ENCODE measurements around the gene FAM234B. TPM values are rescaled to one million over a fixed set of nuclear protein-coding genes. Genes with fewer than 3 reads are reported as not detected.
"Not testable (repeated sequence)": the region's sequence is repeated elsewhere in the genome, so short reads cannot be mapped to it uniquely, and the experiment has no call there.

Gene FAM234B
- total RNA-seq, 1 experiment from 2014 or later: 5.6 TPM

DNA sequence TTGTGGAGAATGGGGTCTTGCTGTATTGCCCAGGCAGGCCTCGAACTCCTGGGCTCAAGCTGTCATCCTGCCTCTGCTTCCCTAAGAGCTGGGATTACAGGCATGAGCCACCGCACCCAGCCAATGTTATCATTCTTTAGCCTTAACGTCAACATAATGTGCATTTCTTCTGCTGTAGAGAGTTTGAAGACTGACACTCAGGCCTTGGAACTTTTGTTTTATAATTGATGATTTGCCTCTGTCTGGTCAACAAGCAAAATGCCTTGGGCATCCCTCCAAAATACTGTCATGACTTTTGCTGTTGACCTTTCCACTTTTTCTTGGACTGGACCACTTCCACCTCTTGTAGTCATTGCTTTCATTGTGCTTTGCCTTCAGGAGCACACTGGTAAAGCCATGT, 29.0 kb downstream of the FAM234B start:
- H3K9me2 ChIP-seq (replicated peaks; ENCODE audit: insufficient read depth, low read length): no peaks in the 10 kb centered on the region
- no peaks in the 10 kb centered on the region for H3K4me1 ChIP-seq (ENCODE audit: low read length)
- H3K36me3 ChIP-seq (ENCODE audit: insufficient read depth, low read length): no peaks in the 10 kb centered on the region
- H3K9me3 ChIP-seq (ENCODE audit: low read length): no peaks in the 10 kb centered on the region
- no peak for DNase-seq
- H3K9ac ChIP-seq (ENCODE audit: low read length): no peak overlapping the region
- H2AFZ ChIP-seq (ENCODE audit: low read length): no peak overlapping the region
- H3K27ac ChIP-seq (ENCODE audit: low read length): no peak overlapping the region
- H4K20me1 ChIP-seq (ENCODE audit: insufficient read depth, low read depth, low read length): no peaks in the 10 kb centered on the region
- H3K79me2 ChIP-seq (ENCODE audit: low read length): no peaks in the 10 kb centered on the region
- H3K27me3 ChIP-seq (ENCODE audit: low read length): no peaks in the 10 kb centered on the region
- H3K4me3 ChIP-seq (ENCODE audit: low read length): no peak overlapping the region
- no peak overlapping the region for H3K4me2 ChIP-seq (ENCODE audit: low read depth, low read length, poor library complexity, severe bottlenecking)

DNA sequence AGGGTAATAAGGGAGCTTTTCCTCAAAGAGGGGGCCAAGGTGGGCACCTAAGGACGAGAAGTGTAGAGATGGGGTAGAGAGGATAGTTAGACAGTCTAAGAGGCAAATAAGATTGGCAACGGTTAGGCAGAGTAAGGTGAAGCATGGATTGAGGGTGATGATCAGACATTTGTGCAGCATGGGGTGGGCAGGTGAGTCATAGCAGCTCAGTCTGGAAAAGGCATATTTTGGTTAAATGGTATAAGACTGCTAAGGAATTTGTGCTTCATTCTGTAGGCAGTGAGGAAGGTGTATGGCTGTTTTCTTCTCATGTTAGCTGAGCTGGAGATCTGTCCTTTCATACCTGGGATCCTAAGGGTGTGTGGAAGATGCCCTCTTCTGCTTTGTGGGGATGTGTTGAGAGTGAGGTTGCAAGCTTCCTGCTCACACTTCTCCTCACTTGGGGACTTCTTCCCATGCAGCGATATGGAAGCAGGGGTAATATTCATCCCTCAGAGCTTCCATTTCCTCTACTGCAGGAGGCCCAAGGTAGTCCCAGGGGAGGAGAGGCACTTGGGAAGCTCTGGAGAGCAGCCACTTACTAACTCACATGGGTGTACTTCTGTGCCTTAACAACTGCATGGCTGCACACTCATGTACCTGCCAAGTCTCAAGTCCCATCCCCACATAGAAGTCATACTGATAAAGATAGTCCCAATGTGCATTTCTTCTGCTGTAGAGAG, 30.4 kb downstream of the FAM234B start:
- Histone ChIP-seq H3K79me2 (ENCODE audit: low read length) (no peaks in the 10 kb centered on the region), H3K4me1 (ENCODE audit: low read length) (no peaks in the 10 kb centered on the region), H3K9me2 (replicated peaks; ENCODE audit: insufficient read depth, low read length) (no peaks in the 10 kb centered on the region), H3K27ac (ENCODE audit: low read length) (no peak overlapping the region), H3K4me2 (ENCODE audit: low read depth, low read length, poor library complexity, severe bottlenecking) (no peak overlapping the region), H2AFZ (ENCODE audit: low read length) (no peak overlapping the region), H3K36me3 (ENCODE audit: insufficient read depth, low read length) (no peaks in the 10 kb centered on the region), H3K4me3 (ENCODE audit: low read length) (no peak overlapping the region), H3K27me3 (ENCODE audit: low read length) (no peaks in the 10 kb centered on the region), H3K9ac (ENCODE audit: low read length) (no peak overlapping the region), H4K20me1 (ENCODE audit: insufficient read depth, low read depth, low read length) (no peaks in the 10 kb centered on the region), H3K9me3 (ENCODE audit: low read length) (no peaks in the 10 kb centered on the region)
- no peak for DNase-seq

DNA sequence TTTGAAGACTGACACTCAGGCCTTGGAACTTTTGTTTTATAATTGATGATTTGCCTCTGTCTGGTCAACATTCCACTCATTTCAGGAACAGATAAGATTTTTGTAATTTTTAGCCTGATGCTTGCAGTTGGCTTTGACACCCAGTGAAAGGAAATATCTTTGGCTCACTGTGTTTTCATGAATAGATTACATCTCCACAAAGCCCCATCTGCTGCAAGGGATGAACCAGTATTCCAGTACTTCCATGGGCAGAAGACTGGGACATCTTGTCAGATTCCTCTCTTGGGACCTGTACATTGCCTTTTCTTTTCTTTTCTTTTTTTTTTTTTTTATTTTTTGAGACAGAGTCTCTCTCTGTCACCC, 30.9 kb downstream of the FAM234B start:
- no peak overlapping the region for H3K4me2 ChIP-seq (ENCODE audit: low read depth, low read length, poor library complexity, severe bottlenecking)
- H3K4me1 ChIP-seq (ENCODE audit: low read length): no peaks in the 10 kb centered on the region
- no peaks in the 10 kb centered on the region for H3K27me3 ChIP-seq (ENCODE audit: low read length)
- DNase-seq: no peak
- H3K27ac ChIP-seq (ENCODE audit: low read length): no peak overlapping the region
- no peaks in the 10 kb centered on the region for H3K79me2 ChIP-seq (ENCODE audit: low read length)
- H3K9me3 ChIP-seq (ENCODE audit: low read length): no peaks in the 10 kb centered on the region
- H3K9me2 ChIP-seq (replicated peaks; ENCODE audit: insufficient read depth, low read length): no peaks in the 10 kb centered on the region
- no peak overlapping the region for H3K4me3 ChIP-seq (ENCODE audit: low read length)
- H2AFZ ChIP-seq (ENCODE audit: low read length): no peak overlapping the region
- H3K36me3 ChIP-seq (ENCODE audit: insufficient read depth, low read length): no peaks in the 10 kb centered on the region
- no peak overlapping the region for H3K9ac ChIP-seq (ENCODE audit: low read length)
- no peaks in the 10 kb centered on the region for H4K20me1 ChIP-seq (ENCODE audit: insufficient read depth, low read depth, low read length)

DNA sequence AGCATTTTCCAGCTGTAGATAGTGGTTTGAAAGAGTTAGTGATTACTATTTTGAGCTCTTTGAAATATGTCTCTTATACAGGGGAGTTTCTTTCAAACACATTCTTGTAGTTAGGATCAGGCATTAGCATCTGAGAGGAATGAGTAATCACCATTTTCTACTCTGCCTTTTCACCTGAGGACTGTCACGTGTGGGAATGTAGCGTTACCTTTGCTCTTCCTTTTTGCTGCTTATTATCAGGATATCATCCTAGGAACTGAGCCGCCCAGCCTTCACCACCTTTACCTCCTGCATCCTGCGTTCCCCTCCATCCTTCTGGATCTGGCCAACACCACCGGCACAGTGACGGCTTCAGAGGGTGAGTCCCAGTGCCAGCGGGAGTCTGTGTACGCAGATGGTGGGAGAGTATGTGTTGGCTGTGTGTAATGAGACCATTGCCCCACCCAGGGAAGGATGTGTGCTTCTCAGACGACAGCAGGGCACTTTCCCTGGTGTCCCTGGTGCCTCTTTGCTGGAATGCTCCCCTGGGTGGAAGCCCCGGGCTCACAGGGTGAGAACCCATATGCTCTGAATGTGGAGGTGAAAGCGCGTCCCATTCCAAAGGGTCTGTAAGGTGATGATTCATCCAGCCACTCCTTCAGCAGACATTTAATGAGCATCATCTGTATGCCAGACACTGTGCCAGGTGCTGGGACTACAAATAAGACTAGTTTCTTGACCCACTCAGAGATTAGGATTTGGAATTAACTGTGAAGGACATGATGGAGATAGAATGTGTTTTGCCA, 31.8 kb downstream of the FAM234B start:
- Histone ChIP-seq H3K79me2 (ENCODE audit: low read length) (no peaks in the 10 kb centered on the region), H3K4me2 (ENCODE audit: low read depth, low read length, poor library complexity, severe bottlenecking) (no peak overlapping the region), H3K9ac (ENCODE audit: low read length) (no peak overlapping the region), H2AFZ (ENCODE audit: low read length) (no peak overlapping the region), H3K4me1 (ENCODE audit: low read length) (no peaks in the 10 kb centered on the region), H3K9me2 (replicated peaks; ENCODE audit: insufficient read depth, low read length) (no peaks in the 10 kb centered on the region), H3K4me3 (ENCODE audit: low read length) (no peak overlapping the region), H3K9me3 (ENCODE audit: low read length) (no peaks in the 10 kb centered on the region), H3K36me3 (ENCODE audit: insufficient read depth, low read length) (no peaks in the 10 kb centered on the region), H3K27me3 (ENCODE audit: low read length) (no peaks in the 10 kb centered on the region), H4K20me1 (ENCODE audit: insufficient read depth, low read depth, low read length) (no peaks in the 10 kb centered on the region), H3K27ac (ENCODE audit: low read length) (no peak overlapping the region)
- DNase-seq: no peak

DNA sequence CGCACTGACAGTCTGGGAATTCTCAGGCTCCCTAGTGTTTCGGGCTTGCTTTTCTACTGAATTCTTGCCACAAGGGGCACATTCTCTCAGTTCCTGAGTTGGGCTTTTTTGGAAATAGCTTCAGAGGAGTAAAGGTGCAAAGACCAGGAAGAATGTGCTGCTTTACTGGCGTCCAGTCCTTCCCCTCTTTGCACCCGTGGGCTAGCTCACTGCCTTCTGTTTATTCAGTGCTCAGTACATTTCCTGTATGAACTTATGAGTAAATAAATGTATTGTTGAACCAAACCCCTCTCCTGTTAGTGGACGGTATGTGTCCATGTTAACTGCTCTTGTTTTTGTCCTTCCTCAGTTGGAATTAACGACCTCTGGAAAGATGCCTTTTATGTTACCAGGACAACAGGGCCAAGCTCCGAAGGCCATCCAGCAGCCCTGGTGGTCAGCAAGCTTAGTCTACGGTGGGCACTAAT, 35.3 kb downstream of the FAM234B start:
- Histone ChIP-seq H4K20me1 (ENCODE audit: insufficient read depth, low read depth, low read length) (no peaks in the 10 kb centered on the region), H2AFZ (ENCODE audit: low read length) (no peak overlapping the region), H3K9me3 (ENCODE audit: low read length) (no peaks in the 10 kb centered on the region), H3K4me1 (ENCODE audit: low read length) (no peaks in the 10 kb centered on the region), H3K27ac (ENCODE audit: low read length) (no peak overlapping the region), H3K79me2 (ENCODE audit: low read length) (no peaks in the 10 kb centered on the region), H3K36me3 (ENCODE audit: insufficient read depth, low read length) (no peaks in the 10 kb centered on the region), H3K9ac (ENCODE audit: low read length) (no peak overlapping the region), H3K9me2 (replicated peaks; ENCODE audit: insufficient read depth, low read length) (no peaks in the 10 kb centered on the region), H3K27me3 (ENCODE audit: low read length) (no peaks in the 10 kb centered on the region), H3K4me2 (ENCODE audit: low read depth, low read length, poor library complexity, severe bottlenecking) (no peak overlapping the region), H3K4me3 (ENCODE audit: low read length) (no peak overlapping the region)
- no peak for DNase-seq

DNA sequence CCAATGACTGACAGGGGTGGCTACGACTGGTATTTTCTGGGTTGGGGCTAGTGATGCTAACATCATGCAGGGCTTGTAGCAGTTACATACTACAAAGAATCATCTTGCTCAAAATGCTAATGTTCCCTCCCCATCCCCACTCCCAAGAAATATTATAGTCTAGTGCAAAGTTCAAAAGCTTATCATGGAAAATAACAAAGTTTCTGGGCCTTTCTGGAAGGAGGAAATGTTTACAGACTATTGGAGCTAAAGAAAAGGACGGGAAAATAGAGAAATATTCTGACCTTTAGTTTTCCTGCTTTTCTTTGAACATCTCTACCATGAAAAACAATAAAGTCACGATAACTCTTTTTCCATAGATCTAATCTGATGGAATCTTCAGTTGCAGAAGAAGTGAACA, 36.1 kb downstream of the FAM234B start:
- Histone ChIP-seq H2AFZ (ENCODE audit: low read length) (no peak overlapping the region), H4K20me1 (ENCODE audit: insufficient read depth, low read depth, low read length) (no peaks in the 10 kb centered on the region), H3K27ac (ENCODE audit: low read length) (no peak overlapping the region), H3K36me3 (ENCODE audit: insufficient read depth, low read length) (no peaks in the 10 kb centered on the region), H3K4me2 (ENCODE audit: low read depth, low read length, poor library complexity, severe bottlenecking) (no peak overlapping the region), H3K9ac (ENCODE audit: low read length) (no peak overlapping the region), H3K79me2 (ENCODE audit: low read length) (no peaks in the 10 kb centered on the region), H3K9me3 (ENCODE audit: low read length) (no peaks in the 10 kb centered on the region), H3K4me3 (ENCODE audit: low read length) (no peak overlapping the region), H3K4me1 (ENCODE audit: low read length) (no peaks in the 10 kb centered on the region), H3K27me3 (ENCODE audit: low read length) (no peaks in the 10 kb centered on the region), H3K9me2 (replicated peaks; ENCODE audit: insufficient read depth, low read length) (no peaks in the 10 kb centered on the region)
- DNase-seq: no peak

DNA sequence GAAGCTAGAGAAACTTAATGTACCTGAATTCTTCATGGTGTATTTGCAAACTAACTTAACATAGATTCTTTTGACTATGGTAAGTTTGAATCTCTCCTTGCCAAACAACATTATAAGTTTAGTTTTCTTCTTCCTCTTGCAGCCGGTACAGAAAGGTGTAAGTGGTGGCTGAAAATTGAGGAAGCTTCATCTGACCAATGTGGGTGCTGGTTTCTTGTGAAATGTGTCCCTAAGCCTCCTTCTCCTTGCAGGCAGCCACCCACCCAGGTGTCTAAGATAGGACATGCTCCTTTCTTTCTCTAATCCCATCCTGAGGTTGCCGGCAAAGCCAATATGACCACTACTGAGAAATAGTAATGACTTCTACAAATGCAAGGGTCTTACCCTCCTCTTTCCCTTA, 38.7 kb downstream of the FAM234B start:
- H4K20me1 ChIP-seq (ENCODE audit: insufficient read depth, low read depth, low read length): no peaks in the 10 kb centered on the region
- no peak for DNase-seq
- H3K9me3 ChIP-seq (ENCODE audit: low read length): no peaks in the 10 kb centered on the region
- no peaks in the 10 kb centered on the region for H3K27me3 ChIP-seq (ENCODE audit: low read length)
- no peaks in the 10 kb centered on the region for H3K9me2 ChIP-seq (replicated peaks; ENCODE audit: insufficient read depth, low read length)
- H3K9ac ChIP-seq (ENCODE audit: low read length): no peak overlapping the region
- H3K36me3 ChIP-seq (ENCODE audit: insufficient read depth, low read length): no peaks in the 10 kb centered on the region
- H3K79me2 ChIP-seq (ENCODE audit: low read length): no peaks in the 10 kb centered on the region
- H3K4me1 ChIP-seq (ENCODE audit: low read length): no peaks in the 10 kb centered on the region
- H2AFZ ChIP-seq (ENCODE audit: low read length): no peak overlapping the region
- H3K4me3 ChIP-seq (ENCODE audit: low read length): no peak overlapping the region
- no peak overlapping the region for H3K4me2 ChIP-seq (ENCODE audit: low read depth, low read length, poor library complexity, severe bottlenecking)
- no peak overlapping the region for H3K27ac ChIP-seq (ENCODE audit: low read length)

DNA sequence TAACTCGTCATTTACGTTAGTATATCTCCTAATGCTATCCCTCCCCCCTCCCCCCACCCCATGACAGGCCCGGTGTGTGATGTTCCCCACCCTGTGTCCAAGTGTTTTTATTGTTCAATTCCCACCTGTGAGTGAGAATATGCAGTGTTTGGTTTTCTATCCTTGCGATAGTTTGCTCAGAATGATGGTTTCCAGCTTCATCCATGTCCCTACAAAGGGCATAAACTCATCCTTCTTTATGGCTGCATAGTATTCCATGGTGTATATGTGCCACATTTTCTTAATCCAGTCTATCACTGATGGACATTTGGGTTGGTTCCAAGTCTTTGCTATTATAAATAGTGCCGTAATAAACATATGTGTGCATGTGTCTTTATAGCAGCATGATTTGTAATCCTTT, 39.5 kb downstream of the FAM234B start:
- not testable (repeated sequence) for H3K9ac ChIP-seq (ENCODE audit: low read length); H3K9me2 ChIP-seq (replicated peaks; ENCODE audit: insufficient read depth, low read length); H3K27ac ChIP-seq (ENCODE audit: low read length)

More for the DNA sequence above, 39.5 kb downstream of the FAM234B start:
- H3K4me3 ChIP-seq (ENCODE audit: low read length); H3K36me3 ChIP-seq (ENCODE audit: insufficient read depth, low read length); H3K9me3 ChIP-seq (ENCODE audit: low read length); H3K79me2 ChIP-seq (ENCODE audit: low read length); H3K27me3 ChIP-seq (ENCODE audit: low read length); H4K20me1 ChIP-seq (ENCODE audit: insufficient read depth, low read depth, low read length); H2AFZ ChIP-seq (ENCODE audit: low read length); DNase-seq; H3K4me1 ChIP-seq (ENCODE audit: low read length); H3K4me2 ChIP-seq (ENCODE audit: low read depth, low read length, poor library complexity, severe bottlenecking): not testable (repeated sequence)
